H1 (cell line): ENCODE results near the gene ALOX15. TPM values are rescaled to one million over a fixed set of nuclear protein-coding genes. Genes with fewer than 3 reads are reported as not detected.

Experiments used
- NANOG ChIP-seq: IDR thresholded peaks from 2 replicates; pipeline ENCODE4 v1.6.1; 2011; ENCODE audit warnings: low read length, low read depth, mild to moderate bottlenecking, inconsistent platforms; ENCODE audit not compliant: insufficient read depth, poor library complexity, severe bottlenecking
- PHF8 ChIP-seq: fragments of 200-600 bp; sonication (generic); conservative IDR thresholded peaks from 2 replicates; pipeline ENCODE4 v1.7.1; 2012; ENCODE audit warnings: low read depth, mild to moderate bottlenecking, inconsistent platforms, low read length, moderate library complexity
- SUZ12 ChIP-seq: fragments of 200-600 bp; sonication (generic); IDR thresholded peaks from 2 replicates; pipeline ENCODE4 v1.6.1; 2012; ENCODE audit warnings: mild to moderate bottlenecking, inconsistent platforms, low read length, moderate library complexity, mixed read lengths
- polyA plus RNA-seq, 7 experiments: library from polyadenylated mRNA; depleted of rRNA in 3 of 7; stranded (reverse) in 5 of 7; unstranded in 2 of 7; fragments of >200 nt in 5 of 7; fragments of 200-250 nt in 2 of 7; gene quantifications; 1 replicate in 5 of 7; 2 replicates in 1 of 7; 4 replicates in 1 of 7; pipeline versions ENCODE4 v1.2.1 to v1.2.3, GENCODE V29; 2011 to 2013; ENCODE audit warnings: missing spikeins in 2 of 7, mixed read lengths in 2 of 7
- total RNA-seq: library from RNA; stranded (reverse); fragmentation: NEBNext Ultra II Directional; extraction: Animal tissue kit (Norgen Biotek cat#: 25700); gene quantifications from 2 replicates; pipeline ENCODE4 v1.2.1, GENCODE V29; 2021
- TF ChIP-seq, protein P1 (sequence below): IDR thresholded peaks from 2 replicates; pipeline ENCODE4 v1.6.1; 2011; ENCODE audit warnings: low read depth, mild to moderate bottlenecking, low read length; ENCODE audit not compliant: insufficient read depth

Gene ALOX15
- total and polyA plus RNA-seq, 2 of the 8 experiments (the other 6 are each of a cell fraction or from before 2014, with no cell fraction given) = 1.5 to 1.7 TPM

DNA sequence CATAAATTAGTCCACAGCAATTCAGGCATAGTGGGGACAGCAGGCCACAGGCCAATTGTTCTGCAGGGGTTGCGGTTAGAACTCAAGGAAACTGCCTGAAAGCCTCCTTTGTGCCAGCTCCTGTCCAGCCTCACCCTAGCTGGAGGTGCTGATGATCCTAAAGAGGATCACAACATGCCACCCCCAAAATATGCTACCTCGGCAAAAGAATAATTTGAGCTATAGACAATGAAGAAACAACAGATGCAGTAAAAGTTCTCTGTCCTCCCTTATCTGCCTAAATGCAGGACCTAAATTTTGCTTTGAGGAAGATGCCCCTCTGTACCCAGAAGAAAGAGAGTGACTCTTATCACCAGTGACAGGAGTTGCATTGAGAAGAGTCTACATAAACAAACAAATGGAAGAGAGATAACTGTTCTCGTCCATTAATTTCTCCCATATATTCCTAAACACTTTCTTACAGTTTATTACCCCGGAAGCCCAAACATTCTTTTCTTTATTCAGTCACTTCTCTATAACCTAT lies 14.7 kb downstream of the ALOX15 start (continued):
- TF ChIP-seq NANOG (no peak), PHF8 (no peak), SUZ12 (no peak)
- TF ChIP-seq, protein P1, sequence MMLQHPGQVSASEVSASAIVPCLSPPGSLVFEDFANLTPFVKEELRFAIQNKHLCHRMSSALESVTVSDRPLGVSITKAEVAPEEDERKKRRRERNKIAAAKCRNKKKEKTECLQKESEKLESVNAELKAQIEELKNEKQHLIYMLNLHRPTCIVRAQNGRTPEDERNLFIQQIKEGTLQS = no peak
